NCI-H128 (cell line): ENCODE results near the gene RTKN.

Source experiments
- DNase-seq: peaks from one replicate; lab custom pipeline; 2025; ENCODE audit not compliant: unreplicated experiment; lab: John Stamatoyannopoulos, UW

The RTKN gene

DNA sequence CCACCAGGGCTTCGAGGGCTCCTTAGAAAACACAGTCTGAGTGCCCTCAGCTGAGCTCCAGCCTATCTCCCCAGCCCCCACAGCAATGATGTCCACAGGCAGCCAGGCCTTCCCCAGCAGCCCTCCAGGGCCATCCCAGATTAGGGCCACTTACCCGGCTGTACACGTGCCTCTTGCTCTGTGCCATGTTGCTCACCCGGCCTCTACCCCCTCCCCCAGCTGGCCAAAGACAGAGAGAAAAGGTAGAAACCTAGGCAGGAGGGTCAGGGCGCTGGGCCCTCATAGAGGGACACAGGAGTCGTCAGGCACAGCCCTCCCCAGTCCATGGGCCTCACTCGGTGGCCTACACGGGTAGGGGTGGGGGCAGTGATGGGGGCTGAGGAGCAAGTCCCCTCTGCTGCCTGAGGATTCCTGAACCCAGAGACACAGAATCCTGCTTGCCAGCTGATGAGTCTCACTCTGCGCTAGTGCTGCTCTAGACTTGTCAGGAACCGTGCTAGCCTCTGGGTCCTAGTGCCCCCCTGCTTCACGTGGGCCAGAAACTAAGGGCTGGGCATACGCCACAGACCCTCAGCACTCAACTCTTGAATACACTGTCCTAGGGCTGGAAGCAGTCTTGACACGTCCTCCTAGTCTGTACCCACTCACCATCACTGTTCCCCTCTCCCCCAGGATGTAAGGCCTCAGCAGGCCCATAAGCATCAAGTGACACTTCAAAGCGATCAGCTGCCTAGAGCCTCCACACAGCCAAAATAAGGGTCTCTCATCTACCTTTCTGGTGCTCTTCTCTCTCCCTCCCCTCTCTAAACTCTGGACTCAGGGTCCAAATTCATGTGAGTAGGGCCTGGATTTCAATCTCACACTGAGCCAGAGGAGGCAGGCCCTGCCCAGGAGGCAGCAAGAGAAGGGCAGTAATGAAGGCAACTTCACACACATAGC, 61.6 kb downstream of the RTKN start, which contains the start of gene DCTN1:
Gene DCTN1, minus strand, starts transcription at position 461 of the 939 bp plus-strand sequence. Its CDS starts 274 bp downstream, at position 187.
- no peak for DNase-seq

DNA sequence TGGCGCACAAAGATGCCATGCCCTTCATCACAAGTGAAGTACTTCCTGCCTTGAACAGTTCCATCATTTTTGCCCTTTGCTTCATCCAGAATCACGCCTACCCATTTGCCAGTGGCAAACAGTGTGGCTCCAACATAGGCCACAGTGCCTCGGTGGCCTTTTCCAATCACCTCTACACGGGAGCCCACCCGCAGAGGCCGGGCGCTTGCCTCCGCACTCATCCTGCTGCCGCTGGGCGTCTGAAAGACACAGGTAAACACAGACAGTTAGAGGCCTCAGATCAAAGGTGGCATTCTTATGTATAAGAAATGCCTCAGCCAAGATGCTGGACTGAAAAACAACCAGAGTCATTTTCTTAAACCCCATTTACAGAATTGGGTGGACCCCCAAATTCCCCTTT, 63.7 kb downstream of the RTKN start:
- no peak for DNase-seq

DNA sequence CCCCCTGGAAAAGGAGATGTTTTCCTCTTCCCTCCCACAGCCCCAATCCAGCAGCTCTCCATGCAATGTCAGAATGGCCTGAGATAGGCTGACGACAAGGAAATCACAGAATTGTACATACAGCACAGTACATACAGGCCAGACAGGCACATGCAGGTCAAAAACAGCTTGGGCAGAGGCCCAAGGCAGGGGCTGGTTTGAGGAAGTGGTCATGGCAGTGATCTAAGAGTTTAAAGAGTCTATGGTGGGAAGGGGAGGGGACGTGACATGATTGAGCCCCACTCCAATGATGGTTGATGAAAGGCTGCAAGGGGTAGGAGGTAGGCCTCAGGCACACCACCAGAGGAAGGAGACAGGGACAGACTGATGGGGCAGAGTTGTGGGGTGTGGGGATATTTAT, 65.9 kb downstream of the RTKN start:
- DNase-seq, result no peak
